ENCODE data around the gene RELCH.

The RELCH gene

GRCh38 chr18:62341473-62341872, 154.4 kb downstream of the RELCH start:
- DNase-seq: no peak

GRCh38 chr18:62342884-62343283, 155.8 kb downstream of the RELCH start:
- no peak for DNase-seq

DNA sequence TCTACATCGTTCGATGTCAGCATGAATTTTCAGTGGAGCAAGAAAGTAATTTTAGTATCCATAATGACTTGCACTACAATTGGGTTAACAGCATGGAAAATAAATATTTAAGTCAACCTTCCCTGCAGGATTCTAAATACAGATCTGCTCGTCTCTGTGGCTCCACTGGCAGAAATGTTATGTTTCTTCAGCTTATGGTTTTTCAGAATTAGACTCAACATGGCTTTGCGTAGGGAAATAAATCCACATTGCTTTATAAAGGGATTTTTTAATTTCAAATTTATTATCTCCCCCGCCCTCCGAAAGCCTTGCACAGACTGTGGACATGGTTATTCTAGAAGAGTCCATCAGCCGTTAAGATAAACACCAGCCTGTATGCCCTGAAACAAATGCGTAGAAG, 156.3 kb downstream of the RELCH start:
- no peak for DNase-seq

DNA sequence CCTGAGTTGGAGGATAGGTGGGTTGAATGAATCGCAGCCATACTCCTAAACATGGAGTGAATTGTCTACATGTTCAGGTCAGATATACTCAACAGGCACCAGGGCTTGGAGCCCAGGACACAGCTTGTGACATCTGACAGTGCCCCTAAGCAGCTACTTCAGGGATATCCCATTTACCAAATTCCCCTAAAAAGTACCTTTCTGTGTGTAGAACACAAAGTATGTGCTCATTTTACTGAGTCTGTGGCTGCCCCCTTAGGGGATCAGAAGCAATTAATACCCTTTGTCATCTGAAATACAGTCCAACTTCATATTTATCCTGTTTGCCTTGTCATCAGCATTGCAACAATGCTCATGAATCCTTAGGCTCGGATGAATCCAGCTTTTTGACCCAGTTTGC, 158.9 kb downstream of the RELCH start:
- DNase-seq: no peak

GRCh38 chr18:62346333-62347088, 159.5 kb downstream of the RELCH start:
- DNase-seq: no peak

DNA sequence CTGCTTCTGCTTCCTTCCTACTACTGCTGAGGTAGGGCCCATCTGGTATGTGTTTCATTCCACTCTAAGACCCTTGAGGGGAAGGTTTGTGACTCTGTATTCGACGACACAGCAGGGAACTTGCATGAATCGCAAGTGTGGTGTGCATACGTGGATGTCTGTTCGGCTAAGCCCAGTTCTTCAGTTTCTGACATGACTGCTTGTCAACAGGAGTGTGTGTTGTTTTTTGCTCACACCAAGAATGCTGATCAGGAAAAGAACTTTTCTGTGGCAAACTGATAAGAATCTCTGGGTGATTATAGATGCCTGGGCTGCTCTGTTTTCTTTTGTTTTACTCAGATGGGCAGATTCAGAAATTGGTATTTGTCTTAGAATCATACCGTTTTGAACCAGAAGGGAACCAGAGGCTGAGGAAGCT, 160.0 kb downstream of the RELCH start:
- DNase-seq: no peak

DNA sequence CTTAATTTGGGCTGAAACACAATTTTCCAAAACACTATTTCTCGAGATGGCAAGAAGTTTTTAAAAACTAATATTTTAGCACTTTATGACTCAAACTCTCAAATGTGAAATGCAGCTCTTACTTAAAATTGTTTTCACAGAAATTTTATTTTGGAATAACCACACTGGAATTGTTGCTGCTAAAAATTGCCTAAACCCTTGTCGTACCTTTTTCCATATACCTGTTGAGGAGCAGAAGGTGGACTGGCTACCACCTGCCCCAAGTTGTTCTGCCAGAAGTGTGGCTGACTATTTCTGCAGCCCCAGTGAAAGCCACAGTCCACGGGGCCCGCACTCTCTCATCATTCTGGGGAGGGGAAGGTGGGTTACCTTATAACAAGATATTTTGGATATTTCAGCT, 161.4 kb downstream of the RELCH start:
- no peak for DNase-seq

DNA sequence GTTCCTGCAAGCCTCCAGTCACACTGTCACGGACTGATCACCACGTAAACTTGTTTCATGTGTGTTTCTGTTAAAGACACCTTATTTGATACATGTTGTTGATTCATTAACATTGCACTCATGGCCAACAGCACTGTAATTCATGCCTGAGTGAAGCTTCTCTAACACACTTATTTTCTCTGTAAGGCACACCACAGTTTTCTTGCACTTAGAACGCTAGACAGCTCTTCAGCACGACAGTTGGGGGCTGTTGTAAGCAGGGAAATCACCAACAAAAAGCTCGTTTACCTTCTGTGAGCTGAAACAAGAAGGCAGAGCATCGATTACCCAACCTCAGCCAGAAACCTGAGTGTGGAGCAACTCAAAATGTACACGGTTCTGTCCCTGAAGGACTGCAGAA, 166.1 kb downstream of the RELCH start:
- DNase-seq: no peak

DNA sequence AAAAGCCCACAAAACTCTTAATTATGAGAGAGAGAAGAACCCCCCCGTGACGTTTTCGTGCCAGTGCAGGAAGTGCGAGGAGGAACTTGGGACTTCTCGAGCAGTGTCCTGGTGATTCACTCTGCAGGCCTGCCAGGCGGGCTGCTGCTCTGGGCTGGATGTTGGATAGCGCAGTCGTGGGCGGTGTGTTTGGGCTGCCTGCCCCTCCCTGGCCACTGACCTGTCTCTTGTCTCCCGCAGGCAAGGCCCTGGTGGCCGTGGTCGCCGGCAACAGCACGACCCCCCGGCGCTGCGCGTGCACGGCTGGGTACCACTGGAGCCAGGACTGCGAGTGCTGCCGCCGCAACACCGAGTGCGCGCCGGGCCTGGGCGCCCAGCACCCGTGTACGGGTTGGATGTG, 167.1 kb downstream of the RELCH start:
- no peak for DNase-seq

- no peak for DNase-seq
These were observed 170.1 kb downstream of the RELCH start for GRCh38 chr18:62357079-62357719.

All from NCI-H524 treated with DMSO at 0.1 percent for 48 hours (cell line).